SH-SY5Y (cell line): ENCODE results near the gene ST3GAL3.

Source experiments
- GATA2 ChIP-seq: IDR thresholded peaks from 2 replicates; pipeline ENCODE4 v1.6.1; 2011; ENCODE audit warnings: mild to moderate bottlenecking, low read depth, low read length
- GATA3 ChIP-seq: IDR thresholded peaks from 2 replicates; pipeline ENCODE4 v1.6.1; 2011; ENCODE audit warnings: low read depth, mild to moderate bottlenecking, low read length, moderate library complexity

GRCh38 chr1:43769350-43769908, 62.1 kb downstream of the ST3GAL3 start:
- TF ChIP-seq GATA2: no peak
- TF ChIP-seq GATA3: no peak
